Iris pigment epithelial cell (primary cell): ENCODE data around the gene MORC3.
"Not testable (repeated sequence)": the region's sequence is repeated elsewhere in the genome, so short reads cannot be mapped to it uniquely, and the experiment has no call there.

Experiments used
- DNase-seq: peaks from one replicate; pipeline ENCODE4 v3.0.0-alpha.2; 2011; ENCODE audit warnings: low read depth

Gene MORC3

GRCh38 chr21:36322083-36322424, 2.1 kb downstream of the MORC3 start:
- DNase-seq = no peak

GRCh38 chr21:36323032-36323431, 3.0 kb downstream of the MORC3 start:
- no peak for DNase-seq

- DNase-seq = no peak
Observed at GRCh38 chr21:36325373-36326010, 5.5 kb downstream of the MORC3 start.

DNA sequence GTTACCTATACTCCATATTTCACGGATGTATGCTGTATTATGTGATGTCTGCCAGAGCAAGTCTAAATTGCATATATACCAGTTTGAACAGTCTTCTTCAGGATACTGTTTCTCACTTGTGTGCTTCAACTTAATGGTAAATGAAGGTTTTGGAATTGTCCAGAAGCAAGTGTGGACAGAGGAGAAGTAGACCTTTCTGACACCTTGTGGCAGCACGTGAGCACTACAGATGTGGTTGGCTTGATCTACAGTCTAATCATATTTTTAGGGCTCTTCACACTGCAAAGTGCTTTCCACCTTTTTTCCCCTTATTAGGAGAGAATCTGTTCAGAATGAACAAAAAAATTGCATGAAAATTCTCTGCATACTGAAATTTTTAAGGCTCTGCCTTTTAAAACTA, 10.9 kb downstream of the MORC3 start:
- peak; percentile 56 for DNase-seq

GRCh38 chr21:36337099-36337509, 17.1 kb downstream of the MORC3 start:
- DNase-seq = peak; percentile 65

- peak; percentile 46 for DNase-seq
Observed at GRCh38 chr21:36338975-36339374, 19.0 kb downstream of the MORC3 start.

DNA sequence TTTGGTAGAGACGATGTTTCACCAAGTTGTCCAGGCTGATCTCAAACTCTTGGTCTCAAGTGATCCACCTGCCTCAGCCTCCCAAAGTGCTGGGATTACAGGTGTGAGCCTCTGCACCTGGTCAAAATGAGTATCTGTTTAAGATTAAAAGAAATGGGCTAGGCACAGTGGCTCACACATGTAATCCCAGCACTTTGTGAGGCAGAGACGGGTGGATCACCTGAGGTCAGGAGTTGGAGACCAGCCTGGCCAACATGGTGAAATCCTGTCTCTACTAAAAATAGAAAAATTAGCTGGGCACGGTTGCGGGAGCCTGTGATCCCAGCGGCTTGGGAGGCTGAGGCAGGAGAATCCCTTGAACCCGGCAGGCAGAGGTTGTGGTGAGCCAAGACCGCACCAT, 22.6 kb downstream of the MORC3 start:
- DNase-seq = not testable (repeated sequence)

DNA sequence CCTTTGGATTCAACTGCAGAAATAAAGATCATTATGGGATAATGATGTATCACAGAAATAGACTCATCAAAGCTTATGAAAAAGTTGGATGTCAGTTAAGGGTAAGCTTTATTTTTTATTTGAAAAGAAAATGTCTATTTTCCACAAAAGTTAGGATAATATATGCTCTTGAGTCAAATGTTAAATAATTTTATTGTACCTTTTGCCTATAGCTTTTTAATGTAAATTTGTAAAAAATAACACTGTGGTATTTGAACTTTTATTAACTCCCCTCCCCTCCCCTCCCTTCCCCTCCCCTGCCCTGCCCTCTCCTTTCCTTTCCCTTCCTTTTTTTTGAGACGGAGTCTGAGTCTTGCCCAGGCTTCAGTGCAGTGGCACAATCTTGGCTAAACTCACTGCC, 24.9 kb downstream of the MORC3 start:
- DNase-seq = no peak

GRCh38 chr21:36347278-36347961, 27.4 kb downstream of the MORC3 start:
- DNase-seq = no peak

- DNase-seq = peak; percentile 36
Observed at GRCh38 chr21:36347962-36348328, 27.9 kb downstream of the MORC3 start.

DNA sequence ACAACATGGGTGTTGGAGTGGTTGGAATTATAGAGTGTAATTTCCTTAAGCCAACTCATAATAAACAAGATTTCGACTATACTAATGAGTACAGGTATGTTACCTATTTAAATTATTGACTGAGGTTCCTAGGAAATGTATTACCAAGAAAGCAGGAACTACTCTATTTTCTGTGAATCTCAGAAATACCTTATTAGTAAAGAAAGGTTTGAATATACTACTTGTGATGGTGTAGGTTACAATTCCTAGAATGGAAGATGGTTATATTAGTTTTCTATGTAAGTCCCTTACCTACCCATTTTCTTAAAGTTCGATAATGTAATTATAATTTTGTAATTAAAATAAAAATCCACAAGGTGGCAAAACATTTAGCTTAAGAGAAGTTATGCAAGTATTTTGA, 29.3 kb downstream of the MORC3 start:
- DNase-seq = no peak

GRCh38 chr21:36350282-36350910, 30.4 kb downstream of the MORC3 start:
- peak; percentile 67 for DNase-seq

DNA sequence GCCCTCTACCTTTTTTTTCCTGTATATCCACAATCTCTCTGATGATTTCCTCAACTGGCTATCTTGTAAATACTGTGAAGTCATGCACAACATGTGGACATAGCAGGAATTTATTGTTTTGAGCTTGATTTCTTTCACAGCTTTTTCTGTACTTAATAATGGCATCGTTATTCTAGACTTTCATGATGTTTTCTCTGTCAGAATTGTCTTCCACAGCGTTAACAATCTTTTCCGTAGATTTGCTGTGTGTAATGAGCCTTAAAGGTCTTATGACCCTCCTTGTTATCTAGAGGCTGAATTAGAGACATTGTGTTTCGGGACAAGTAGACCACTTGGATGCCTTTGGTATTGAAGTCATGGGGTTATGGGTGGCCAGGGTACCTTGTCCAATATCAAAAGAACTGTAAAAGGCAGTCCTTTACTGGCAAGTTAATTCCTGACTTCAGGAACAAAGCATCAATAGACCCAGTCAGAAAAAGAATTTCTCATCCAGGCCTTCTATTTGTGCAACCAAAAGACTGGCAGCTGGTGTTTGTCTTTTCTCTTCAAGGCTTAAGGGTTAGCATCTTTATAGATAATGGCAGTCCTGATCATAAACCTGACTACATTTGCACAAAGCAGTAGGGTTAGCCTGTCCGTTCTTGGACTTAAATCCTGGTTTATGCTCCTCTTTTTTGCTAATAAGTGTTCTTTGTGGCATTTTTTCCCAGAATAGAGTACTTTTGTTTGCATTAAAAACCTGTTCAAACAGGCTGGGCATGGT, 35.1 kb downstream of the MORC3 start:
- no peak for DNase-seq

DNA sequence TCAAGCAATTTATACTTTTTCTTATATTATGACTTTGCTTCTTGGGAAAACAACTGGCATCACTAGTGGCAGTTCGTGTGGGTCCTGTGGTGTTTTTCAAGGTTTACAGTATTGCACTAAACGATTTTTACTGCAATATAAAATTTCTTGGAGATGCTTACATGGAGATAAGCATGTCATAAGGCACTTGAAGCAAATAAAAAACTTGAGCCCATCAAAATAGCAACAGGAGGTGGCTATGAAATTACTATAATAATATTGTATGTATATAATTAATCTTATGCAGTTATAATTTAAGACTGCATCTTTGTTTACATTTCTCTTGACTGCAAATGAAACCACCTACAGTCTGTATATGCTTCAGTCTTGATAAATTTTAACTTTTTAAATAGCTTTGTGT, 35.9 kb downstream of the MORC3 start:
- no peak for DNase-seq

DNA sequence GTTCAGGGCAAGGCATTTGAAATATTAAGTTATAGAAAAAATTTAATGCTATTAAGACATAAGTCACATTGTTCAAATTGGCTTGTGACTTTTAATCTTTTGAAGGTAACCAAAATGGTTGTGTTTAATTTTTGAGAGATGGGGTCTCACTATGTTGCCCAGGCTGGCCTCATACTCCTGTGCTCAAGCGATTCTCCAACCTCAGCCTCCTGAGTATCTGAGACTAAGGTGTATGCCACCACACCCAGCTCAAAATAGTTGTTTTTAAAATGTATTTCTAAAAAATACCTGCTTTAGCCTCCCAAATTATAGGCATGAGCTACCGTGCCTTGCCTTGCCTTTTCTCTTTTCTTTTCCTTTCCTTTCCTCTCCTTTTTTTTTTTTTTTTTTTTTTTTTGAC, 39.2 kb downstream of the MORC3 start:
- DNase-seq = no peak

GRCh38 chr21:36369064-36369685, 49.2 kb downstream of the MORC3 start:
- DNase-seq = no peak

GRCh38 chr21:36375994-36376393, 56.0 kb downstream of the MORC3 start:
- no peak for DNase-seq

DNA sequence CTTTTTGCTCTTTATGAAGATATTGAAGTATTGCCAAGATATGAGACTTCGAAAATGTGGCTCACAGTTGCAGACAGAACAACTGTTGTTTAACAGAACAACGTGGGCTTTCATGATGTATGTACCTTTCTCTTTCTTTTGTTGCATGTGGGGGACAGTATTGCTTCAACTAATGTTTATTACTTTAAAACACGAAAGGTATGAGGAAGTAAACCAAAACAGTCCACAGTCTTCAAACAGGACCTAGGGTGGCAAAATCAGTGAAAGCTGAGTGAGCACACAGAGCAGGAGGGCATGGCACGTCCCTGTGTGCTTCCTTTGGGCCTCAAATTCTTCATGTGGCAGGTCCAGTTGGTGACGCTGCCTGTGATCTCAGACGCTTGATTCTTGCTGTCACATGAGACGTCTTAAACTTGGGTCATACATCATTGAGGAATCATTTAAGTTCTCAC, 57.4 kb downstream of the MORC3 start:
- DNase-seq = no peak

GRCh38 chr21:36379251-36379650, 59.3 kb downstream of the MORC3 start:
- no peak for DNase-seq

DNA sequence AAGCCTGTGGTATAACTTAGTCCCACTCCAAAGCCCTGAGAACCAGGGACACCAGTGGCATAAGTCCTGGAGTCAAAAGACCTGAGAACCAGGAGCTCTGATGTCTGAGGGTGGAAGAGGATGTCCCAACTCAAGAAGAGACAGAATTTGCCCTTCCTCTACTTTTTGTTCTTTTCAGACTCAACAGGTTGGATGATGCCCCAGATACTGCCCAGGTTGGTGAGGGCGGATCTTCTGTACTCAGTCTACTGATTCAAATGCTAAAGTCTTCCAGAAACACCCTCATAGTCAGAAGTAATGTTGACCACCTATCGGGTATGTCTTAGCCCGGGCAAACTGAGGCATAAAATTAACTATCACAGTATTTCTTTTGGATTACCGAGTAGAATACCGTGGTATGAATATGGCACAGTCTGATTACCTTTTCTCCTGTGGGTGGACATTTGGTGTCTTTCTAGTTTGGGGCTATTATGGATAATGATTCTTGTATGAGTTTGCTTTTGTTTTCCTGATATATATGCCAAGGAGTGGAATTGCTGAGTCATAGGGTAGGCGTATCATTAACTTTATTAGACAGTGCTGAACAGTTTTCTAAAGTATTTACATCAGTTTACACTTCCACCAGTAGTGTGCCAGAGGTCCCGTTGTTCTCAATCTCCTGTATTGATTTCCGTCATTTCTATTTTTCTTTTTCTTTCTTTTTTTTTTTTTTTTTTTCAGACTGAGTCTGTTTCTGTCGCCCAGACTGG, 62.0 kb downstream of the MORC3 start:
- DNase-seq = peak; percentile 21

GRCh38 chr21:36382722-36383121, 62.7 kb downstream of the MORC3 start:
- not testable (repeated sequence) for DNase-seq

DNA sequence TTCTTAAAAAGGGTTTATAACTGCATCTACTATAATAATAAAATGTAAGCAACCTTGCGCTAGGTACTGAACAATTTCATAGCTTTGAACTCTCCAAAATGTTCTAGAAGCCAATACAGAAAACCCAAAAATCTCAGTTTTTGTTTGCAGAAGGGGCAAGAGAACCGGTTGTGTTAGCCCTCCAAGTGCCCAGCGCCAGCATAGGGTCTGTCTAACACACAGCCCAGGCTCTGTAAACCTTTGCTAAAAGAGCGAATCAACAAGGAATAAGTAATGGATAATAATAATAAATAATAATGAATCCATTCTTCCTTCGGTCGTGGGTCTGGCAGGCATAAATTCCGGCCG, 64.9 kb downstream of the MORC3 start:
- no peak for DNase-seq
